ENCODE data around the gene GALP. TPM values are rescaled to one million over a fixed set of nuclear protein-coding genes. Genes with fewer than 3 reads are reported as not detected.
"Not testable (repeated sequence)": the region's sequence is repeated elsewhere in the genome, so short reads cannot be mapped to it uniquely, and the experiment has no call there.

Gene GALP
- total RNA-seq, 1 experiment from 2014 or later, result not detected

DNA sequence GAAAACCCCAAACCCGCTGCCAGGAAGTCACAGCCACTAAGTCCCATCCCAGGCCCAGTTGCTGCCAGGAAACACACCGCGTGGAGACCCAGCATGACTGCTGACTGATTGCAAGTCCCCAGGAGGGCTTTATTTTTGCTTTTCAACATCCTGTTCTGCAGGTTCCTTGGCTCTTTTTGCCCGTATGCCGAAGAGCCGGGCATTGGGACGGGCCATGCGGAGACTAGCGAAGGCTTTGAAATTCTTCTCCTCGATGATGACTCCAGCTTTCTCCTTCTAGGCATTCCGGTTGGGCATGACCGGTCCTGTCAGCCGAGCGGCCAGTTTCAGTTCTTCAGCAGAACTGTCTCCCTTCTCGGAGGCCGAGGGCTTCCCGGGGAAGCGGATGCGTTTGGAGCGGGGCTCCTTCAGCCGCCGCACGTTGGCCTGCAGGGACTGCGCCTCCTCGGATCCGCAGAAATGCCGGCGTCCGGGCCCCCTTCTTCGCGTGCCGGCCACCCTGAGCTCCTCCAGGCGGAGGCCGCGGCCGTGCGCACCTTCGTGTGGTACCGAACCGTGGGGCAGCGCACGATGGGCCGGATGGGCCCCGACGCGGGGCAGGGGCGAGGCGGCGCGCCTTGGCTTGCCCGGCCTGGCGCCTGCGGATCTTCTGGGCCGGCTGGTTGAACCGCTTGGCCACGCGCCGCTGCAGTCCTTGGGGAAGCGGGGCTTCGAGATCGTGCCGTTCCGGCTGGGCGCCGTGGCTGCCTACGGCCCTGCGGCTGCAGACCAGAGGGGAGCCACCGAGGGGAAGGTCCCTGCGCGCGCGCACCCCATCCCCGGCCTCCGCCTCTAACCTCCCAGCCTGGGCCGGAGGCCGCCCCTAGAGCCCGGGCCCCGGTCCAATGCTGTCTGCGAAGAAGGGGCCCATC, 41.5 kb downstream of the GALP start:
- Histone ChIP-seq H3K27me3 (ENCODE audit: low read length) (peaks cover 10% of the 10 kb centered on the region), H3K9me3 (ENCODE audit: low read length) (no peaks in the 10 kb centered on the region), H3F3A (ENCODE audit: low read length, unreplicated experiment) (no peaks in the 10 kb centered on the region), H3K36me3 (ENCODE audit: low read depth, low read length) (no peaks in the 10 kb centered on the region; the same call in 1 of the 2 replicates), H4K20me1 (ENCODE audit: low read length) (no peaks in the 10 kb centered on the region), H3K4me2 (ENCODE audit: low read length) (no peak overlapping the region), H3K9me2 (replicated peaks; ENCODE audit: low read length) (no peaks in the 10 kb centered on the region), H3K4me1 (ENCODE audit: insufficient read depth, low read length) (no peaks in the 10 kb centered on the region), H3K79me2 (ENCODE audit: low read length) (no peaks in the 10 kb centered on the region), H2AFZ (ENCODE audit: low read length) (no peak overlapping the region), H3K9ac (ENCODE audit: low read length) (no peak overlapping the region), H3K4me3 (ENCODE audit: low read length) (no peak overlapping the region), H3K27ac (ENCODE audit: low read length) (no peak overlapping the region)
- ChIA-PET CTCF (no interaction called here), POLR2A (ENCODE audit: unreplicated experiment) (no interaction called here)
- ATAC-seq (no peak), DNase-seq (no peak)
- no peak for TF ChIP-seq EZH2phosphoT487 (IDR thresholded peaks at IDR 0.05; ENCODE audit: borderline replicate concordance, low read length)
- TF ChIP-seq EZH2 (IDR thresholded peaks at IDR 0.05; ENCODE audit: low read length, unreplicated experiment), result no peak
- TF ChIP-seq, protein P1, sequence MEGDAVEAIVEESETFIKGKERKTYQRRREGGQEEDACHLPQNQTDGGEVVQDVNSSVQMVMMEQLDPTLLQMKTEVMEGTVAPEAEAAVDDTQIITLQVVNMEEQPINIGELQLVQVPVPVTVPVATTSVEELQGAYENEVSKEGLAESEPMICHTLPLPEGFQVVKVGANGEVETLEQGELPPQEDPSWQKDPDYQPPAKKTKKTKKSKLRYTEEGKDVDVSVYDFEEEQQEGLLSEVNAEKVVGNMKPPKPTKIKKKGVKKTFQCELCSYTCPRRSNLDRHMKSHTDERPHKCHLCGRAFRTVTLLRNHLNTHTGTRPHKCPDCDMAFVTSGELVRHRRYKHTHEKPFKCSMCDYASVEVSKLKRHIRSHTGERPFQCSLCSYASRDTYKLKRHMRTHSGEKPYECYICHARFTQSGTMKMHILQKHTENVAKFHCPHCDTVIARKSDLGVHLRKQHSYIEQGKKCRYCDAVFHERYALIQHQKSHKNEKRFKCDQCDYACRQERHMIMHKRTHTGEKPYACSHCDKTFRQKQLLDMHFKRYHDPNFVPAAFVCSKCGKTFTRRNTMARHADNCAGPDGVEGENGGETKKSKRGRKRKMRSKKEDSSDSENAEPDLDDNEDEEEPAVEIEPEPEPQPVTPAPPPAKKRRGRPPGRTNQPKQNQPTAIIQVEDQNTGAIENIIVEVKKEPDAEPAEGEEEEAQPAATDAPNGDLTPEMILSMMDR (conservative IDR thresholded peaks at IDR 0.05; ENCODE audit: low read depth, low read length), result no peak
- intact Hi-C loops (cut with micrococcal nuclease), result no loop called here
- no TSS peak for BruUV-seq (replicated peaks)

DNA sequence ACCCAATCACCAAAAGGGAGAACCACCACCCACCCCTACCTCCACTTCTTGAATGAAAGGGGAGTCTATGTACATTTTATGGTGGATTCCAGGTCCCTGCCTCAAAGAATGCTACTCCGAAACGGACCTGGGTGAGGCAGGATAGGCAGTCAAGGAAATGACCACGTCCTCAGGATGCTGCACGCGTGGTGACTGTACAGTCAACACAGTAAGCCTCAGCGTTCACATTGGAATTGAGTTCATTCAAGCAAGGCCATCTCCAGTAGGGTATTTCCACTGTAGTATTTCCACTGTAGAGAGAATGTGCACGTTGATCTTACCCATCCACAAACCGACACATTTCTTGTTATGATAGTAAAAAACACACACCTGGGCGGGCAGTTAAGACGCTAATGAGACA, 43.2 kb downstream of the GALP start:
- H3K36me3 ChIP-seq (ENCODE audit: low read depth, low read length), result no peaks in the 10 kb centered on the region; the same call in 1 of the 2 replicates
- no peaks in the 10 kb centered on the region for H3K79me2 ChIP-seq (ENCODE audit: low read length)
- no peak for DNase-seq
- no peaks in the 10 kb centered on the region for H4K20me1 ChIP-seq (ENCODE audit: low read length)
- no peaks in the 10 kb centered on the region for H3K9me2 ChIP-seq (replicated peaks; ENCODE audit: low read length)
- intact Hi-C loops (cut with micrococcal nuclease), result no loop called here
- no peaks in the 10 kb centered on the region for H3F3A ChIP-seq (ENCODE audit: low read length, unreplicated experiment)
- ChIA-PET CTCF (no interaction called here), POLR2A (ENCODE audit: unreplicated experiment) (no interaction called here)
- no TSS peak for BruUV-seq (replicated peaks)
- H3K4me2 ChIP-seq (ENCODE audit: low read length), result no peak overlapping the region
- TF ChIP-seq EZH2phosphoT487 (IDR thresholded peaks at IDR 0.05; ENCODE audit: borderline replicate concordance, low read length), result no peak
- TF ChIP-seq EZH2 (IDR thresholded peaks at IDR 0.05; ENCODE audit: low read length, unreplicated experiment), result no peak
- TF ChIP-seq, protein P1 (conservative IDR thresholded peaks at IDR 0.05; ENCODE audit: low read depth, low read length), result no peak
- H3K4me1 ChIP-seq (ENCODE audit: insufficient read depth, low read length), result no peaks in the 10 kb centered on the region
- no peak overlapping the region for H3K4me3 ChIP-seq (ENCODE audit: low read length)
- H2AFZ ChIP-seq (ENCODE audit: low read length), result no peak overlapping the region
- H3K27me3 ChIP-seq (ENCODE audit: low read length), result 0 out of 2 replicates have a peak, but pooled peaks cover 4% of the 10 kb centered on the region
- no peak overlapping the region for H3K27ac ChIP-seq (ENCODE audit: low read length)
- ATAC-seq, result no peak
- H3K9ac ChIP-seq (ENCODE audit: low read length), result no peak overlapping the region
- H3K9me3 ChIP-seq (ENCODE audit: low read length), result no peaks in the 10 kb centered on the region

DNA sequence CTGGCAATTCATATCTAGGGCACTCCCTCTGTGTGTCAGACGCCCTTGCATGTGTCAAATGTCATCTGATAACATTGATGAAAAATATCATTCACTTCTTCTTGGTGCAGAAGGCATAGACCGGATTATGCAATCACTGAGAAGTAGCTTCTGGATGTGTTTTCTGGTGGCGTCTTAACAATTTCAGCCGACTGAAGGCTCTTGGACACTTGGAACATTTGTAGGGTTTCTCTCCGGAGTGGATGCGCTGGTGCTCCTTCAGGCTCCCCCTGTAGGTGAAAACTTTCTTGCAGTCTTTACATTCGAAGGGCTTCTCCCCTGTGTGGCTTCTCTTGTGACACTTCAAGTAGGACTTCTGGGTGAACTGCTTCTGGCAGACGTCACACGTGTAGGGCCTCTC, 45.6 kb downstream of the GALP start:
- H3F3A ChIP-seq (ENCODE audit: low read length, unreplicated experiment); H3K4me3 ChIP-seq (ENCODE audit: low read length); intact Hi-C loops (cut with micrococcal nuclease); H3K27me3 ChIP-seq (ENCODE audit: low read length); H3K4me2 ChIP-seq (ENCODE audit: low read length); H3K9me3 ChIP-seq (ENCODE audit: low read length); H3K36me3 ChIP-seq (ENCODE audit: low read depth, low read length); H3K9me2 ChIP-seq (replicated peaks; ENCODE audit: low read length); H2AFZ ChIP-seq (ENCODE audit: low read length); ATAC-seq; H3K4me1 ChIP-seq (ENCODE audit: insufficient read depth, low read length); H3K27ac ChIP-seq (ENCODE audit: low read length); H3K9ac ChIP-seq (ENCODE audit: low read length); H3K79me2 ChIP-seq (ENCODE audit: low read length); POLR2A ChIA-PET (ENCODE audit: unreplicated experiment); H4K20me1 ChIP-seq (ENCODE audit: low read length): not testable (repeated sequence)
- BruUV-seq (replicated peaks), result TSS peak; percentile 20
- CTCF ChIA-PET, result interaction anchor here (0.6 kb wide), 1 partner anchor 20 kb away, joined by 3 read pairs; no protein-coding TSS in a partner anchor
- DNase-seq, result peak; percentile 7
- TF ChIP-seq, protein P1 (conservative IDR thresholded peaks at IDR 0.05; ENCODE audit: low read depth, low read length), result peak; percentile 55; the same call in 1 of the 2 replicates
